Neuronal stem cell (in vitro differentiated cells): ENCODE measurements around the gene HNRNPC.
"Not testable (repeated sequence)": the region's sequence is repeated elsewhere in the genome, so short reads cannot be mapped to it uniquely, and the experiment has no call there.

Source experiments
- DNase-seq: peaks from one replicate; pipeline ENCODE4 v3.0.0-alpha.2; 2013; ENCODE audit warnings: low spot score
- H2AFZ ChIP-seq: one replicate; pipeline ENCODE4 v1.6.1; 2013; ENCODE audit warnings: mild to moderate bottlenecking, low read length, inconsistent platforms
- H2AK5ac ChIP-seq: 2 replicates; pipeline ENCODE4 v1.6.1; 2013; ENCODE audit warnings: low read depth, mild to moderate bottlenecking, inconsistent platforms, low read length, moderate library complexity, mixed read lengths
- H2BK120ac ChIP-seq: 2 replicates; pipeline ENCODE4 v1.6.1; 2013; ENCODE audit warnings: low read depth, mild to moderate bottlenecking, inconsistent platforms, low read length, moderate library complexity, mixed read lengths
- H2BK12ac ChIP-seq: one replicate; pipeline ENCODE4 v1.6.1; 2013; ENCODE audit warnings: low read length, inconsistent platforms
- H2BK15ac ChIP-seq: 2 replicates; pipeline ENCODE4 v1.6.1; 2013; ENCODE audit warnings: mild to moderate bottlenecking, low read length, inconsistent platforms, mixed read lengths
- H2BK5ac ChIP-seq: one replicate; pipeline ENCODE4 v1.6.1; 2013; ENCODE audit warnings: inconsistent platforms, mild to moderate bottlenecking, low read length, moderate library complexity
- H3K14ac ChIP-seq: one replicate; pipeline ENCODE4 v1.6.1; 2013; ENCODE audit warnings: low read length, inconsistent platforms
- H3K18ac ChIP-seq: 2 replicates; pipeline ENCODE4 v1.6.1; 2013; ENCODE audit warnings: low read length, inconsistent platforms
- H3K23ac ChIP-seq: 2 replicates; pipeline ENCODE4 v1.6.1; 2013; ENCODE audit warnings: low read depth, mild to moderate bottlenecking, mixed read lengths, low read length, inconsistent platforms; ENCODE audit not compliant: poor library complexity
- H3K27ac ChIP-seq: replicated peaks from 3 replicates; pipeline ENCODE4 v1.5.1; 2013; ENCODE audit warnings: low read length, inconsistent platforms
- H3K27me3 ChIP-seq, 3 experiments: 2 replicates each; pipeline ENCODE4 v1.6.1; 2013; ENCODE audit warnings: low read length in 3 of 3, mild to moderate bottlenecking in 2 of 3, inconsistent platforms in 1 of 3, low read depth in 1 of 3, mixed read lengths in 1 of 3, moderate library complexity in 1 of 3; ENCODE audit not compliant: control insufficient read depth in 3 of 3, insufficient read depth in 3 of 3
- H3K36me3 ChIP-seq, 2 donors: replicated peaks in 1 of 2; 2 replicates each; pipeline ENCODE4 v1.6.1; 2013; ENCODE audit warnings: low read length in 2 of 2; ENCODE audit not compliant: control insufficient read depth in 2 of 2, insufficient read depth in 2 of 2
- H3K4ac ChIP-seq: 2 replicates; pipeline ENCODE4 v1.6.1; 2013; ENCODE audit warnings: inconsistent platforms, mild to moderate bottlenecking, low read length, moderate library complexity
- H3K4me1 ChIP-seq, 2 donors: 1 replicate in 1 of 2; 2 replicates in 1 of 2; pipeline ENCODE4 v1.6.1; 2013; ENCODE audit warnings: low read length in 2 of 2, low read depth in 1 of 2; ENCODE audit not compliant: control insufficient read depth in 2 of 2, insufficient read depth in 1 of 2
- H3K4me2 ChIP-seq: one replicate; pipeline ENCODE4 v1.6.1; 2013; ENCODE audit warnings: mild to moderate bottlenecking, low read length, inconsistent platforms; ENCODE audit not compliant: insufficient read depth, poor library complexity, severe bottlenecking
- H3K4me3 ChIP-seq, 2 donors: 2 replicates each; pipeline ENCODE4 v1.5.1; 2013; ENCODE audit warnings: low read length in 2 of 2, mild to moderate bottlenecking in 2 of 2, inconsistent platforms in 1 of 2, moderate library complexity in 1 of 2
- H3K79me1 ChIP-seq: one replicate; pipeline ENCODE4 v1.6.1; 2013; ENCODE audit warnings: low read depth, mild to moderate bottlenecking, inconsistent platforms, low read length, moderate library complexity
- H3K9ac ChIP-seq: one replicate; pipeline ENCODE4 v1.6.1; 2013; ENCODE audit warnings: mild to moderate bottlenecking, low read depth, low read length, inconsistent platforms; ENCODE audit not compliant: poor library complexity
- H3K9me3 ChIP-seq, 2 donors: replicated peaks in 1 of 2; 2 replicates each; pipeline versions ENCODE3 to v1.6.1; 2013; ENCODE audit warnings: low read length in 2 of 2, mild to moderate bottlenecking in 2 of 2, inconsistent platforms in 1 of 2, low read depth in 1 of 2, mixed read lengths in 1 of 2, moderate library complexity in 1 of 2; ENCODE audit not compliant: control insufficient read depth in 2 of 2, insufficient read depth in 1 of 2
- H4K8ac ChIP-seq: one replicate; pipeline ENCODE4 v1.6.1; 2013; ENCODE audit warnings: low read depth, mild to moderate bottlenecking, inconsistent platforms, low read length, moderate library complexity
- H4K91ac ChIP-seq: one replicate; pipeline ENCODE4 v1.6.1; 2013; ENCODE audit warnings: low read length, low read depth, mild to moderate bottlenecking, inconsistent platforms; ENCODE audit not compliant: poor library complexity
- WGBS, 2 donors: extraction: QIAGEN DNeasy Blood & Tissue Kit; methylation state at CpG; one replicate each; pipeline ENCODE4 v1.1.7; 2013; ENCODE audit warnings: missing lambda C conversion rate in 2 of 2, mixed read lengths in 1 of 2; ENCODE audit not compliant: insufficient read length in 2 of 2, insufficient replicate concordance in 1 of 2; ENCODE audit errors: extremely low coverage in 2 of 2; 5-methylcytosine and 5-hydroxymethylcytosine counted together

Gene HNRNPC

DNA sequence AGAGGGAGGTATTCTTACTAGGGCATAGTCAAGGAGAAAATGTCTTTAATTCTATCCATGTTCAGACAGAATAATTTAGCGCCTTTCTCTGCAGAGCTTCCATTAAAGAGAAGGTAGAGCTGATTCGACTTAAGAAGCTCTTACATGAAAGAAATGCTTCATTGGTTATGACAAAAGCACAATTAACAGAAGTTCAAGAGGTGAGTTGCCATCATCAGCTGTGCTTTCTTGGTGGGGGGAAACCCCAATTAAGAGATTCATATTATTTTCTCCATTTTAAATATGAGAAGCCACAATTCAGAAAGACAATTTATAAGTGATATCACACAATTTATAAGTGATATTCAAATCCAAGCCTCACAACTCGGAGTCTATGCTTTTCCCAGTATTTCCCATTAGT is 38.4 kb upstream of the HNRNPC start:
- H3K18ac ChIP-seq, result no peak overlapping the region
- no CpG with 5 or more reads among the region's 3 CpGs for WGBS, 2 donors
- peaks cover 0 to 1% of the 10 kb centered on the region in 2 donors for H3K4me1 ChIP-seq
- no peak overlapping the region for H3K27ac ChIP-seq
- no peak overlapping the region for H3K23ac ChIP-seq
- H3K36me3 ChIP-seq, result no peaks in the 10 kb centered on the region
- no peak overlapping the region for H3K9ac ChIP-seq
- no peak overlapping the region for H2AFZ ChIP-seq
- H3K4me3 ChIP-seq, result no peak overlapping the region
- no peak overlapping the region for H4K8ac ChIP-seq
- H2BK12ac ChIP-seq, result no peak overlapping the region
- H2BK120ac ChIP-seq, result no peak overlapping the region
- no peak overlapping the region for H4K91ac ChIP-seq
- peaks cover 0 to 6% (median 0%) of the 10 kb centered on the region in 3 experiments for H3K27me3 ChIP-seq
- H3K14ac ChIP-seq, result no peak overlapping the region
- no peak overlapping the region for H3K4ac ChIP-seq
- no peak overlapping the region for H2BK15ac ChIP-seq
- H3K79me1 ChIP-seq, result no peaks in the 10 kb centered on the region
- no peaks in the 10 kb centered on the region for H3K9me3 ChIP-seq
- H2AK5ac ChIP-seq, result no peak overlapping the region
- no peak for DNase-seq
- no peak overlapping the region for H2BK5ac ChIP-seq
- no peak overlapping the region for H3K4me2 ChIP-seq

DNA sequence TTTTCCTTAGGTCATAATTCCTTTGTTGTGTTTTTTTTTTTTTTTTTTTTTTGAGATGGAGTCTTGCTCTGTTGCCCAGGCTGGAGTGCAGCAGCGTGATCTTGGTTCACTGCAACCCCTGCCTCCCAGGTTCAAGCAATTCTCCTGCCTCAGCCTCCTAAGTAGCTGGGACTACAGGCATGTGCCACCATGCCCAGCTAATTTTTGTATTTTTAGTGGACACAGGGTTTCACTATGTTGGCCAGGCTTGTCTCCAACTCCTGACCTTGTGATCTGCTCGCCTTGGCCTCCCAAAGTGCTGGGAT is 33.5 kb upstream of the HNRNPC start:
- not testable (repeated sequence) for H3K4me1 ChIP-seq, H2BK12ac ChIP-seq, H3K9me3 ChIP-seq, H4K91ac ChIP-seq, H3K27ac ChIP-seq, H3K4me3 ChIP-seq, H2BK120ac ChIP-seq, H2BK5ac ChIP-seq, H2AFZ ChIP-seq, H3K9ac ChIP-seq, H4K8ac ChIP-seq, H3K4ac ChIP-seq, H3K14ac ChIP-seq, H3K23ac ChIP-seq, H3K18ac ChIP-seq, H2AK5ac ChIP-seq, DNase-seq, H3K79me1 ChIP-seq, H3K4me2 ChIP-seq, H2BK15ac ChIP-seq, H3K36me3 ChIP-seq
- H3K27me3 ChIP-seq, result peaks cover 0 to 36% (median 4%) of the 10 kb centered on the region in 3 experiments
- WGBS, 2 donors, result no CpG with 5 or more reads among the region's 2 CpGs

GRCh38 chr14:21302013-21302835 is 33.0 kb upstream of the HNRNPC start:
- Histone ChIP-seq H3K4me2 (no peak overlapping the region), H3K14ac (no peak overlapping the region), H3K27me3 (peaks cover 0 to 36% (median 4%) of the 10 kb centered on the region in 3 experiments), H3K79me1 (no peaks in the 10 kb centered on the region), H2BK15ac (no peak overlapping the region), H3K9ac (no peak overlapping the region), H3K4me3 (no peak overlapping the region), H3K36me3 (no peaks in the 10 kb centered on the region), H4K91ac (no peak overlapping the region), H2AK5ac (no peak overlapping the region), H3K27ac (no peak overlapping the region), H3K9me3 (peaks cover 0 to 2% of the 10 kb centered on the region in 2 donors), H3K18ac (no peak overlapping the region), H2AFZ (no peak overlapping the region), H4K8ac (no peak overlapping the region), H3K4me1 (no peaks in the 10 kb centered on the region), H2BK12ac (no peak overlapping the region), H2BK5ac (no peak overlapping the region), H3K23ac (no peak overlapping the region), H3K4ac (no peak overlapping the region), H2BK120ac (no peak overlapping the region)
- no peak for DNase-seq
- WGBS, 2 donors, result no CpG with 5 or more reads among the region's 8 CpGs

DNA sequence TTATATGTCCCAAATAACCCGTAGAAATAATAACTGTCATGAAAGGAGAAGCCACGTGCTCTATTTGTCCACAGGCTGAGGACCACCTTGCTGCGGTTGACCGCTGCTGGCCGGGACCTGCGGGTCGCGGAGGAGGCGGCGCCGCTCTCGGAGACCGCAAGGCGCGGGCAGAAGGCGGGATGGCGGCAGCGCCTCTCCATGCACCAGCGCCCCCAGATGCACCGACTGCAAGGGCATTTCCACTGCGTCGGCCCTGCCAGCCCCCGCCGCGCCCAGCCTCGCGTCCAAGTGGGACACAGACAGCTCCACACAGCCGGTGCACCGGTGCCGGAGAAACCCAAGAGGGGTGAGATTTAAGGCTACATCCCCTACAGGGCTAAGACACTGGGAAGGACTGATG is 31.6 kb upstream of the HNRNPC start:
- peaks cover 0 to 2% of the 10 kb centered on the region in 2 donors for H3K9me3 ChIP-seq
- peak overlapping the region; percentile 91 for H3K14ac ChIP-seq
- H2BK5ac ChIP-seq, result no peak overlapping the region
- peak overlapping the region; percentile 95 for H3K18ac ChIP-seq
- peak overlapping the region; percentile 31 for H3K23ac ChIP-seq
- H3K9ac ChIP-seq, result peak overlapping the region; percentile 74
- H2BK120ac ChIP-seq, result no peak overlapping the region
- peaks cover 0 to 36% (median 4%) of the 10 kb centered on the region in 3 experiments for H3K27me3 ChIP-seq
- H3K27ac ChIP-seq, result no peak overlapping the region
- peak; percentile 24 for DNase-seq
- H3K4ac ChIP-seq, result no peak overlapping the region
- no peak overlapping the region for H2BK15ac ChIP-seq
- peak overlapping the region; percentile 78 for H2BK12ac ChIP-seq
- no peak overlapping the region for H2AK5ac ChIP-seq
- no peaks in the 10 kb centered on the region for H3K79me1 ChIP-seq
- no peaks in the 10 kb centered on the region for H3K36me3 ChIP-seq
- H2AFZ ChIP-seq, result peak overlapping the region; percentile 86
- H4K8ac ChIP-seq, result peak overlapping the region; percentile 56
- peak overlapping the region; percentile 68 for H3K4me2 ChIP-seq
- no CpG with 5 or more reads among the region's 30 CpGs for WGBS, 2 donors
- H3K4me1 ChIP-seq, result no peaks in the 10 kb centered on the region
- H3K4me3 ChIP-seq, result peak overlapping the region; percentile 25 to 74
- H4K91ac ChIP-seq, result no peak overlapping the region
